Amygdala (tissue), 56 donors: ENCODE results near the gene POLR2F.
"Not testable (repeated sequence)": the region's sequence is repeated elsewhere in the genome, so short reads cannot be mapped to it uniquely, and the experiment has no call there.

Source experiments
- DNase-seq, 56 donors: peaks; one replicate each; lab custom pipeline; 2025; lab: John Stamatoyannopoulos, UW

The POLR2F gene

DNA sequence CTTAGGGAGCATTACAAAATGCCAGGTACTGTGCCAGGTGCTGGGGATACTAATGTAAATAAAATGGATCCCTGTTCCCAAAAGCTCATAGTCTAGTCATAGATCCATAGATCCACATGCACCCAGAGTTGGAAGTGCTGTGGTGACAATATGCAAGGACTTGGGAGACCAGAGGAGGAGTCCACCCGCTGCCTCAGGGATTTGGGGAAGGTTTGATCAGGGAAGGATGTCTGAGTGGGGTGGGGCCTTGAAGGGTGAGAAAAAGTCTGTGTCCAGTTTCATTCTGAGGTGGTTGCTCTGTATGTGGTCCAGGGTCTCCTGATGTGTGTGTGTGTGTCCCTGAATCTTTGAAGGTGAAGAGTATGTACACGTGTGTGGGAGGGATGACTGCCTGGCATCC lies 21.7 kb downstream of the POLR2F start:
- DNase-seq = no peak

DNA sequence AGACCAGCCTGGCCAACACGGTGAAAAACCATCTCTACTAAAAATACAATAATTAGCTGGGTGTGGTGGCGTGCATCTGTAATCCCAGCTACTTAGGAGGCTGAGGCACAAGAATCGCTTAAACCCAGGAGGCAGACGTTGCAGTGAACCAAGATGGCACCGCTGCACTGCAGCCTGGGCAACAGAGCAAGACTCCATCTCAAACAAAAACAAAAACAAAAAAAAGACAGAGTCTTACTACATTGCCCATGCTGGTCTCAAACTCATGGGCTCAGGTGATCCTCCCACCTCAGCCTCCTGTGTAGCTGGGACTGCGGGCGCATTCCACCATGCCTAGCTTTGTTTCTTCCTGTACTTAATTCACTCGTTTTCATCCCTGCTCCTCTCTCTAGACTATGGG lies 22.5 kb downstream of the POLR2F start:
- DNase-seq = not testable (repeated sequence)

DNA sequence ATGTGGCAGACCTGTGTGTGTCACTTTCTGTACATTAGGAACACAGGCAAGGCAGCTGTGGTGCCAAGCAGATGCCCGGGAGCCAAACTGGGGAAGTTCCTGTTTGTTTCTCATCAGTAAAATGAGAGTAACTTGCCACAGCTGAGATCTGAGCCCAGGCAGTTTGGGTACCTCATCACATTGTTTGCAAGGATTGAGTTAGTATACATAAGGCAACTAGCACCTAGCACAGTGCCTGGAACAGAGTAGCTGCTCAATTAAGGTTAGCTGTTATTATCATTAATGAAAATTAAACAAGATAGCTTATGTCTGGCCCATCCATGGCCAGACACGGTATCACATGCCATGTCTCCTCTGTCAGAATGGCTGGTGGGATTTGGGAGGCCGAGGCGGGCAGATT lies 23.0 kb downstream of the POLR2F start:
- no peak for DNase-seq

DNA sequence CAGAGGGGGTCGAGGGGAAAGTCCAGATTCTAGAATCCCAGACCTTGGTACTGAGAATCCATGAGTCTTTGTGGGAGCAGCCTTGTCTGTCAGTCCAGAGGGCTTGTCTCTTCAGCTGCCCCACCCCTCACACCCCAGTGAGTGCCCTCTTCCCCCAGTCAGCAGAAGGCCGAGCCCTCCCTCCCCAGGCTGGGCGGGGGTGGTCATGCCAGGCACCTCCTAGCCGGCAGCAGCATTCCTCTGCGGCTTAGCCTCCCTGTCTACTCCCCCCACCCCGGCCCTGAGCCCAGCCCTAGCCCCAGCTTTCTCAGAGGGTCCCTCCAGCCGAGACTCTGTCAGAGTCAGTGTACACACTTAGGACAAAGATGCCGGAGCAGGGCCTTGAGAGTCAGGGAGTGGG lies 26.3 kb downstream of the POLR2F start:
- peak in 17 of 56 donors; percentile 23 to 66 (median 46) for DNase-seq

DNA sequence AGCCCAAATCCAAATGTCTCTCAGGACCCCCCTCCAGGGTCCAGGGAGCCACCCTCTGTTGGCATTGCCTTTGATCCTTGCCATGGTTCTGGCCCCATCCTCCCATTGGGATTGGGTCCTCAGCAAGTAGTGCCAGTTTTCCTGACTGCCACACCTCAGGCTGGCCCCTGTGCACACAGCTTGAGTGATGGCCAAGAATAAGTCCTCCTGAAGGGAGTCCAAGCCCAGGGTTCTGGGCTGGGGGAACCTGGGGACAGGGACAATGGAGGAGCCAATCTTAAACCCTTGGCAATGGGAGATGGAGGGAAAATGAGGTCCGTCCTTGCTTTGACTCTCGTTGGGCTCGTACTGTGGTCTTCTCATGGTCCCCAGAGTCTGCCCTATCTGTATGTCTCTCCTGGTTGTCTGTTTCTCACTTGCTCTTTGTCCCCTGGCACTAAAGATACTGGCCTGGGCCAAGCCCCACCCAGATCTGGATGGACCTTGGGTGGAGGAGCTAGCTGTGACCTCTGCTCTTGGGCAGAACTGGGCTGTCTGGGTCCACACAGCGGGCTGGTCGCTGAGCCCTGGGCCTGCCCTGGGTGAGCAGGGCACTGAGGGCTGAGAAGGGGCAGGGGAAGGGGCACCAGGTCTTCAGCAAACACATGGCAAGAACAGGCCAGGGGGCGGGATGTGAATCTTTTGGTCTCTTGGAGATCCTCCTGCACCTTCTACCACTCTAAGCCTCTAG lies 27.9 kb downstream of the POLR2F start:
- no peak for DNase-seq

GRCh38 chr22:37982151-37982785 lies 28.8 kb downstream of the POLR2F start:
- no peak for DNase-seq

GRCh38 chr22:37982938-37983859 lies 29.7 kb downstream of the POLR2F start:
- peak in 5 of 56 donors; percentile 21 to 60 (median 31) for DNase-seq

DNA sequence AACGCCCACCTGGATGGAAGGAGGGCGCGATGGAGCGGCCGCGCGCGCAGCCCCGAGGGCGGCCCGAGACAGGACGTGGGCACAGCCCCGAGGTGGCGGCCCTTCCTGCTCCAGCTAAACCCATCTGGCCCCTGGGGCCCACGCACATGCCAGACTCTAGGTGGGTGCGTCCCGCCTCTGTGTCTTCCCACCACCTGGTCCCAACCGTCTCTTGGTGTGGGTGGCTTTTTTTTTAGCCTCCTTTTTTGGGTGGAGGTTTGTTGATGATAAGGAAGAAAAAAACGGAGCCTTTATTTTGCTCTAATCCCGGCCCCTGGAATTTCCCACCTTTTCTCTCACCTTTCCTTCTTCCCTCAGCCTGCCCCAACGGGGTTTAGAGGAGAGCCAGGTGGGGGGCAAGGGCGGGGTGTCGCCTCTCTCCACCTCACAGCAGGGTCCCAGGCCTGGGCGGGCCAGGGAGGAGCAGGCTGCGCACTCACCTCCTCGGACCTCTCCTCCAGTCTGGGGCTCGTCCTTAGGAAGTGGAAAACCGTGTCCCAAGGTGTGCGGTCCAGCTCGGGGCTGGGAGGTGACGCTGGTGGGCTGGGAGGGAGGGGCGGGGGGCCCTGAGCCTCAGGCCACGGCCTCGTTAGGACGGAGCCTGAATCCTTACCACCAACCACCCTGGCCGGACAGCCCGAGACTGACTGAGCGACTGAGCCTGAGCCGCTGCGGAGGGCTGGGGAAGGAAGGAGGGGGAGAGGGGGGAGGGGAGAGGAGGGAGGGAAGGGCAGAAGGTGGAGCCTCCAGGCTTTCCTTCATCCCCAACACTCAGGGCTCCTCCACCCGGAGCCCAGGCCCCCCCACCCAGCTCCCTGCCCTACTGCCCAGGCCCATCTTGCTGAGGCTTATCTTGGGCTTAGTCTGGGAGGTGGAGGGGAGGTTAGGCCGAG lies 30.6 kb downstream of the POLR2F start, which contains the start of gene SOX10:
SOX10 (minus strand) TSS at position 696 of the 932 bp plus-strand sequence. CDS start 771 bp downstream, outside the sequence.
- peak in 49 of 56 donors; percentile 30 to 89 (median 69) for DNase-seq

DNA sequence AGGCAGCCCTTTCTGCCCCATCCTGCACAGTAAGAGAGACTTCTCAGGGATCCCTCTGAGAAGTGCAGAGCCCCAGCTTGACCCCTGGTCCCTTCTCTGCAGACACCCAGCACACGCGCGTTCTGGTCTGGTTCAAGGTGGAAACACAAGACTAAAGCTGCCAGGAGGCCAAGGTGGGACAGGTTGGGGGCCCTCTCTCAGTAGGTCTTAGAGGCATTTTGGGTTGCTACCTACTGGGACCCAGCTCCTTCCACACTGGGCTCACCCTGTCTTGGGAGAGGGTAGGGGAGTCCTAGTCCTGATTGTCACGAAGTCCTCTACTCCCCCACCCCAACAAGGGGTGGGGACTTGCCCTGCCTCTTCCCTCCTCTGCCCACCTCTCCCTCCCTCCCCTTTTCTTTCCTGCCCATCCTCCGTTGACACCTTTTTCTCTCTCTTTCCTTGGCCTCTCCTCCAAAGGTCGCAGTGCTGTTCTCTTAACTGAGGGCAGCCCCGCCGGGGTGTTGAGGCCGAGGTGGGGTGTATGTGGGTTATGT lies 31.6 kb downstream of the POLR2F start:
- DNase-seq = no peak

GRCh38 chr22:37985751-37986281 lies 32.3 kb downstream of the POLR2F start:
- peak in 52 of 56 donors; percentile 42 to 92 (median 78) for DNase-seq

GRCh38 chr22:37986371-37986770 lies 32.9 kb downstream of the POLR2F start:
- peak in 1 of 56 donors; percentile 67 for DNase-seq

DNA sequence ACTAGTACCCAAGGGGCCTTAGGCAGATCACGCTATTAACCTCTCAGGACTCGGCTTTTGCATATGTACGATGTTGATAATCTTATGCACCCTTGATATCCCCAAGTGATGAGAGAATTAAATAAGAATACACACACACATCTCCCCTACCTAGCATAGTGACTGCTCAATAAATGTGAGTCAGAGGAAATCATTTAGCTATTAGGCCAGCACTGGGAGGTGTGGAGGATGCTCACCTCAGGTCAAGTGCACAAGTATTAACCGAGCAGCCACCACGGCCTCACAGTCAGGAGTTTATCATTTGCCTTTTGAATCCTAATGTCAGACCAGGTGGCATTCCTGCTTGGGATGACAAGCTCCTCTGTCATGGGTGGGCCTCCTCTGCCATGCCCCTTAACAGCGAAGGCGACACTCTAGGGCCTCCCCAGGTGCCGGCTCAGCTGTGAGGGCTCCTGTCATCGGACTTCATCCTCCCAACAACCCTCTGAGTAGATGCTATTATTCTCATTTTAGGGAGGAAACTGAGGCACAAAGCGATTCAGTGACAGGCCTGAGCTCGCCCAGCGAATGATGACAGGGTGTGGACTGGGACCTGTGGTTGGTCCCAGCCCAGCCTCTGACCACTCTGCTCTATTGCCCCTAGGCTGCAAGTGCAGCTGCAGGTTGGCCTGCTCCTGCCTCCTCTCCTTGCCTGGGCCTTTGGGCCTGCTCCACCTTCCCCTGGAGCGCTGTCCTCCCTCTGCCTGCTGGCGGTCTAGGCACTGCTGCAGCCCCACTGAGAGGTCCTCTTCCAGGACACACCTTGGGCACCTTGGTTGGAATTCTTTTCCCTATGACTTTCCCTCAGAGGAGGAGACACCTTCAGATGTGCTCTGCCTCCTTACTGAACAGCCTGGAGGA lies 35.9 kb downstream of the POLR2F start:
- no peak for DNase-seq

- DNase-seq = peak in 1 of 56 donors; percentile 25
These were observed 36.8 kb downstream of the POLR2F start for GRCh38 chr22:37990301-37990700.

- DNase-seq = no peak
These were observed 37.4 kb downstream of the POLR2F start for GRCh38 chr22:37990862-37991261.

DNA sequence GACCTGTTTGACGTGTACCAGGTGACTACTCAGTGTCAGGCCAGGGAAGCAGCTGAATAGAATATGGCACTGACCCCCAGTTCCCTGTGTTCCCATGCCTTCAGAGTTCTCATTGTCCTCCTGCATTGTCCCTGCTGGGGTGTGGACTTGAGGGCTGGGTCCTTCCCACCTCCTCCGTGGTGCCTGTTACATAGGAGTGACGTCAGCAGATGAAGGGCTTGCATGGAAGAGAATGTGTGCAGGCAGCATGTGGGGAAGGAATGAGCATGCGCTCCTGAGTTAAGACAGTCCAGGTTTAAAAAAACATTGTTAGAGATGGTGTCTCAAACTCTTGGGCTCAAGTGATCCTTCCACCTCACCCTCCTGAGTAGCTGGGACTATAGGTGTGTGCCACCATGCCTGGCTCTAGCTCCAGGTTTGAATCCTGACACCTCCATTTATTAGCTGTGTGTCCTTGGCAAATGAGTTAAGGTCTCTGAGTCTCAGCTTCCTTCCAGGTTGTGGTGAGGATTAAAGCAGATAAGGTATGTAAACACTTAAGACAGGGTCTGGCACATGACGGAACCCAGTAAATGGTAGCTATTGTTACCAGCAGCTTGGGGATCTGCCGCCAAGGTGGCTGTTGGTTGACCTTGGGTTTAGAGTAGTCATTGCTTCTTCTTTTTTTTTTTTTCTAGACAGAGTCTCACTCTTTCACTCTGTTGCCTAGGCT lies 38.4 kb downstream of the POLR2F start:
- DNase-seq = no peak

DNA sequence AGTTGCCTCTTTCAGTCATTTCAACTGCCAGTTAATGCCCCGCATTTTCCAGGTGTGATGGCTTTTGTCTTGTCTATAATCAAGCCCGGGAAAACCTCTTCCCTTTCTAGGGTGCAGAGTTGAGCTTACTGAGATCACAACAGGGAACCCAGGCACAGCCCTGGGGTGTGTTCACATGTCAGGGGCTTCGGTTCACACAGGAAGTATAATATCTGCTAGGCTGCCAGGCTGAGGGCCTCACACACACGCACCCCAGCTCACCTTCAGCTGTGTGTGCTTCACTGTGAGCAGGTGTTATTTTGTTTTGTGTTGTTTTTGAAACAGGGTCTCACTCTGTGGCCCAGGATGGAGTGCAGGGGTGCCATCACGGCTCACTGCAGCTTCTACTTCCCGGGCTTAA lies 40.5 kb downstream of the POLR2F start:
- no peak for DNase-seq

- DNase-seq = no peak
These were observed 41.5 kb downstream of the POLR2F start for GRCh38 chr22:37994982-37995381.

- no peak for DNase-seq
These were observed 42.0 kb downstream of the POLR2F start for GRCh38 chr22:37995460-37995859.
